Uterus (tissue), 2 donors: ENCODE results near the gene RNF123.

Experiments
- CTCF ChIP-seq, 4 experiments: fragments of 200-600 bp in 2 of 4; fragments of 450-650 bp in 2 of 4; sonication (generic) in 2 of 4; IDR thresholded peaks; one replicate each; pipeline ENCODE4 v1.5.1; 2016 to 2019; ENCODE audit warnings: antibody characterized with exemption in 4 of 4, mild to moderate bottlenecking in 2 of 4, moderate library complexity in 1 of 4
- POLR2A ChIP-seq, 2 donors: fragments of 450-650 bp; IDR thresholded peaks; one replicate each; pipeline ENCODE4 v1.6.1; 2016; ENCODE audit warnings: antibody characterized with exemption in 2 of 2, mild to moderate bottlenecking in 1 of 2, moderate library complexity in 1 of 2

- no peak for TF ChIP-seq POLR2A (IDR thresholded peaks at IDR 0.05)
- no peak for TF ChIP-seq CTCF (IDR thresholded peaks at IDR 0.05)
Measured at GRCh38 chr3:49648354-49649019, 40.9 kb upstream of the RNF123 start.
